ENCODE data around the gene AKR1C2. TPM values are rescaled to one million over a fixed set of nuclear protein-coding genes. Genes with fewer than 3 reads are reported as not detected.

Gene AKR1C2
- total RNA-seq, 1 donor from 2014 or later = 4.7 TPM

DNA sequence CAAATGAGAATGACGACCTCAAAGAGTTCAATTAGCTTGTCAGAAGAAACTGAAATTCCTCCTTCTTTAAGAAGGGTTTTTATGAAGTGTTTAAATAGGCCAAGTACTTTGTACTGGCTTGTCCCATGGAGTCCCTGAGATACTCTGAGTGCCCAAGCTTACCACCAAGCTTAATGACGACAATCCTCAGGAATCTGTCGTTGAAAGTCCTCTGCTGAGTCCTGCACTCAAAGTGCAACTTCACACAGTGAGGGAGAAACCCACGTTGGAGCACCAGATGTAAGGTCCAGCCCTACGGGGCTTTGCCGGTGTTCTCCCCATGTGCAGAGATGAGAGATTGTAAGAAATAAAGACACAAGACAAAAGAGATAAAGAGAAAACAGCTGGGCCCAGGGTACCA lies 42.8 kb upstream of the AKR1C2 start:
- Histone ChIP-seq H3K9me3 (ENCODE audit: low read depth) (no peaks in the 10 kb centered on the region), H4K20me1 (ENCODE audit: low read depth) (no peaks in the 10 kb centered on the region), H3K36me3 (no peaks in the 10 kb centered on the region), H3K4me3 (no peak overlapping the region), H3K27me3 (no peaks in the 10 kb centered on the region), H3K4me2 (no peak overlapping the region), H3K4me1 (no peaks in the 10 kb centered on the region), H3F3A (ENCODE audit: low read depth) (no peaks in the 10 kb centered on the region), H3K9ac (no peak overlapping the region), H3K79me2 (ENCODE audit: low read depth) (no peaks in the 10 kb centered on the region), H3K27ac (no peak overlapping the region), H2AFZ (replicated peaks) (no peak overlapping the region)
- Mint-ChIP-seq H3K4me1 (no peaks in the 10 kb centered on the region), H3K27ac (no peak overlapping the region), H3K36me3 (no peaks in the 10 kb centered on the region), H3K9me3 (peaks cover 5% of the 10 kb centered on the region), H3K4me3 (no peak overlapping the region), H3K27me3 (ENCODE audit: insufficient read depth, low read depth) (peaks cover 3% of the 10 kb centered on the region)
- TF ChIP-seq, protein P1, sequence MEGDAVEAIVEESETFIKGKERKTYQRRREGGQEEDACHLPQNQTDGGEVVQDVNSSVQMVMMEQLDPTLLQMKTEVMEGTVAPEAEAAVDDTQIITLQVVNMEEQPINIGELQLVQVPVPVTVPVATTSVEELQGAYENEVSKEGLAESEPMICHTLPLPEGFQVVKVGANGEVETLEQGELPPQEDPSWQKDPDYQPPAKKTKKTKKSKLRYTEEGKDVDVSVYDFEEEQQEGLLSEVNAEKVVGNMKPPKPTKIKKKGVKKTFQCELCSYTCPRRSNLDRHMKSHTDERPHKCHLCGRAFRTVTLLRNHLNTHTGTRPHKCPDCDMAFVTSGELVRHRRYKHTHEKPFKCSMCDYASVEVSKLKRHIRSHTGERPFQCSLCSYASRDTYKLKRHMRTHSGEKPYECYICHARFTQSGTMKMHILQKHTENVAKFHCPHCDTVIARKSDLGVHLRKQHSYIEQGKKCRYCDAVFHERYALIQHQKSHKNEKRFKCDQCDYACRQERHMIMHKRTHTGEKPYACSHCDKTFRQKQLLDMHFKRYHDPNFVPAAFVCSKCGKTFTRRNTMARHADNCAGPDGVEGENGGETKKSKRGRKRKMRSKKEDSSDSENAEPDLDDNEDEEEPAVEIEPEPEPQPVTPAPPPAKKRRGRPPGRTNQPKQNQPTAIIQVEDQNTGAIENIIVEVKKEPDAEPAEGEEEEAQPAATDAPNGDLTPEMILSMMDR (IDR thresholded peaks at IDR 0.05) = no peak
- TF ChIP-seq EZH2 (IDR thresholded peaks at IDR 0.05) (no peak), EZH2phosphoT487 (IDR thresholded peaks at IDR 0.05) (no peak)
- DNase-seq (ENCODE audit: low spot score) = no peak

DNA sequence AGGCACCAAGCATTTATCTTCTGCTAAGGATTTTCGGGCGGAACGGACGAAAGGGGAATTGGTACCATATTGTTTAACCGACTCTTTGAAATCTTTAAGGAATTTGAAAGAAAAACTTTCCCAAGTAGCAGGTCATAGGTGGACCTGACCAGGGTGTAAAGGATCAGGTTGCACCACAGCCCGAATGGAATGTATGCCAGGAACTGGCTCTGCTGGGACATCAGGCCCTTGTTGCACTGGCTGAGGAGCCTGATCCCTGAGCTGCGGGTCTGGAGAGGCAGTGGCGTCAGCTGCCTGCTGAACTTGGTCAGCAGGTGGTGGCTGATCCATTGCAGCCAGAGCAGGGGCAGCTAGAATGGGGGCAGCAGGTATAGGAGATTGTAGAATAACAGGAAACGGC lies 41.4 kb upstream of the AKR1C2 start:
- H3K4me1 ChIP-seq = no peaks in the 10 kb centered on the region
- Mint-ChIP-seq H3K27me3 (ENCODE audit: insufficient read depth, low read depth) (peaks cover 4% of the 10 kb centered on the region), H3K4me3 (no peak overlapping the region), H3K9me3 (peaks cover 5% of the 10 kb centered on the region), H3K36me3 (no peaks in the 10 kb centered on the region), H3K27ac (no peak overlapping the region), H3K4me1 (no peaks in the 10 kb centered on the region)
- no peaks in the 10 kb centered on the region for H4K20me1 ChIP-seq (ENCODE audit: low read depth)
- no peak overlapping the region for H2AFZ ChIP-seq (replicated peaks)
- no peaks in the 10 kb centered on the region for H3K79me2 ChIP-seq (ENCODE audit: low read depth)
- TF ChIP-seq, protein P1 (IDR thresholded peaks at IDR 0.05) = no peak
- no peak for TF ChIP-seq EZH2 (IDR thresholded peaks at IDR 0.05)
- TF ChIP-seq EZH2phosphoT487 (IDR thresholded peaks at IDR 0.05) = no peak
- H3K9me3 ChIP-seq (ENCODE audit: low read depth) = no peaks in the 10 kb centered on the region
- no peak overlapping the region for H3K27ac ChIP-seq
- no peaks in the 10 kb centered on the region for H3F3A ChIP-seq (ENCODE audit: low read depth)
- H3K4me2 ChIP-seq = no peak overlapping the region
- H3K27me3 ChIP-seq = no peaks in the 10 kb centered on the region
- DNase-seq (ENCODE audit: low spot score) = no peak
- H3K9ac ChIP-seq = no peak overlapping the region
- no peaks in the 10 kb centered on the region for H3K36me3 ChIP-seq
- H3K4me3 ChIP-seq = no peak overlapping the region

DNA sequence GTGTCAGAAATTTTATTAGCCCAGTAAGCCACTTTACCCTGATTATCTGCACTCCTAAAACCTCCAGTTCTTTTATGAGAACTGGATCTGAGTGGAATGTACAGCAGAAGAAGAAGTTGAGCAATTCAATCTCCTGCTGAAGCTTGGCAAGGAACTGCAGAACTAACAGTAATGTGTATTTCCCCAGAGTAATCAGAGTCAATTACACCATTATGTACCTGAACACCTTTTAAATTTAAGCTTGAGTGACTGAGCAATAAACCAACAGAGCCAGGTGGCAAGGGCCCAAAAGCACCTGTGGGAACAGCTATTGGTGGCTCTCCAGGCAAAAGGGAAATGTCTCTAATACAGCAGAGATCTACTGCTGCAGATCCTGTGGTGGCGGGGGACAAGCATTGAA lies 40.1 kb upstream of the AKR1C2 start:
- Mint-ChIP-seq H3K9me3 (peaks cover 5% of the 10 kb centered on the region), H3K27ac (no peak overlapping the region)
- TF ChIP-seq EZH2phosphoT487 (IDR thresholded peaks at IDR 0.05) (no peak), EZH2 (IDR thresholded peaks at IDR 0.05) (no peak)
- TF ChIP-seq, protein P1 (IDR thresholded peaks at IDR 0.05) = no peak

More for the DNA sequence above, 40.1 kb upstream of the AKR1C2 start:
- H4K20me1 ChIP-seq (ENCODE audit: low read depth) = no peaks in the 10 kb centered on the region
- no peak for DNase-seq (ENCODE audit: low spot score)
- Mint-ChIP-seq H3K36me3 (no peaks in the 10 kb centered on the region), H3K4me3 (no peak overlapping the region), H3K27me3 (ENCODE audit: insufficient read depth, low read depth) (peaks cover 4% of the 10 kb centered on the region), H3K4me1 (no peaks in the 10 kb centered on the region)
- H3K9ac ChIP-seq = no peak overlapping the region
- no peaks in the 10 kb centered on the region for H3K36me3 ChIP-seq
- no peaks in the 10 kb centered on the region for H3K27me3 ChIP-seq
- no peaks in the 10 kb centered on the region for H3K4me1 ChIP-seq
- no peaks in the 10 kb centered on the region for H3F3A ChIP-seq (ENCODE audit: low read depth)
- H3K27ac ChIP-seq = no peak overlapping the region
- no peak overlapping the region for H3K4me3 ChIP-seq
- H3K9me3 ChIP-seq (ENCODE audit: low read depth) = no peaks in the 10 kb centered on the region
- H3K4me2 ChIP-seq = no peak overlapping the region
- no peaks in the 10 kb centered on the region for H3K79me2 ChIP-seq (ENCODE audit: low read depth)
- H2AFZ ChIP-seq (replicated peaks) = no peak overlapping the region
